WTC11 (cell line): Measurements from ENCODE around the gene KEAP1. TPM values are rescaled to one million over a fixed set of nuclear protein-coding genes. Genes with fewer than 3 reads are reported as not detected.

Source experiments
- ATAC-seq: fragments of 200-7000 bp; cut with Tn5 transposase; 2 replicates; pipeline ENCODE4 v1.10.0; 2021; ENCODE audit warnings: mild to moderate bottlenecking, moderate library complexity
- CTCF ChIA-PET: fragments of 300-600 bp; sonication (Branson Sonifier 250); formaldehyde crosslinking; loops from one replicate; lab custom pipeline; 2021; ENCODE audit warnings: antibody characterized with exemption; lab: Charles Lee
- POLR2A ChIA-PET: fragments of 350-600 bp; sonication (Branson Sonifier 250); formaldehyde crosslinking; loops from one replicate; lab custom pipeline; 2021; ENCODE audit warnings: antibody characterized with exemption; lab: Charles Lee
- DNase-seq: peaks from one replicate; pipeline ENCODE4 v3.0.0; 2021; ENCODE audit warnings: low spot score
- H3K27ac Mint-ChIP-seq: 2 replicates; pipeline ENCODE4 v1.8.0; 2021; ENCODE audit warnings: mixed read lengths
- H3K27me3 Mint-ChIP-seq: 2 replicates; pipeline ENCODE4 v1.8.0; 2021; ENCODE audit warnings: low read depth, mild to moderate bottlenecking, moderate library complexity, mixed read lengths
- H3K36me3 Mint-ChIP-seq: 2 replicates; pipeline ENCODE4 v1.8.0; 2021; ENCODE audit warnings: mixed read lengths
- H3K4me1 Mint-ChIP-seq: 2 replicates; pipeline ENCODE4 v1.8.0; 2022; ENCODE audit warnings: mixed read lengths
- H3K4me3 Mint-ChIP-seq: 2 replicates; pipeline ENCODE4 v1.8.0; 2021; ENCODE audit warnings: mild to moderate bottlenecking, moderate library complexity, mixed read lengths
- H3K9me3 Mint-ChIP-seq: 2 replicates; pipeline ENCODE4 v1.8.0; 2021; ENCODE audit warnings: mixed read lengths
- AFF4 ChIP-seq: sonication (generic); formaldehyde crosslinking; IDR thresholded peaks from 2 replicates; pipeline ENCODE4 v1.8.1; 2023; ENCODE audit warnings: mild to moderate bottlenecking, missing genetic modification reagents, borderline replicate concordance
- E2F5 ChIP-seq: sonication (generic); formaldehyde crosslinking; IDR thresholded peaks from 2 replicates; pipeline ENCODE4 v1.8.1; 2022; ENCODE audit warnings: mild to moderate bottlenecking, moderate library complexity, missing genetic modification reagents
- FOXJ3 ChIP-seq: sonication (generic); formaldehyde crosslinking; IDR thresholded peaks from 2 replicates; pipeline ENCODE4 v1.9.0; 2021; ENCODE audit warnings: missing genetic modification reagents, mild to moderate bottlenecking, borderline replicate concordance
- FOXK1 ChIP-seq: sonication (generic); formaldehyde crosslinking; IDR thresholded peaks from 2 replicates; pipeline ENCODE4 v1.8.0; 2022; ENCODE audit warnings: mild to moderate bottlenecking, moderate library complexity, missing genetic modification reagents
- FOXP1 ChIP-seq: sonication (generic); formaldehyde crosslinking; IDR thresholded peaks from 2 replicates; pipeline ENCODE4 v1.8.0; 2022; ENCODE audit warnings: missing genetic modification reagents, mild to moderate bottlenecking, moderate library complexity, borderline replicate concordance
- IRF2 ChIP-seq: sonication (generic); formaldehyde crosslinking; IDR thresholded peaks from 2 replicates; pipeline ENCODE4 v1.8.0; 2022; ENCODE audit warnings: low read depth, missing genetic modification reagents, borderline replicate concordance
- JAZF1 ChIP-seq: fragments of 250-450 bp; sonication (Bioruptor Pico); IDR thresholded peaks from 2 replicates; pipeline ENCODE4 v1.9.0; 2021; ENCODE audit warnings: moderate library complexity, mild to moderate bottlenecking, inconsistent platforms
- KAT7 ChIP-seq: sonication (generic); formaldehyde crosslinking; IDR thresholded peaks from 2 replicates; pipeline ENCODE4 v1.8.1; 2023; ENCODE audit warnings: missing genetic modification reagents, mild to moderate bottlenecking, borderline replicate concordance
- NFYB ChIP-seq: sonication (generic); formaldehyde crosslinking; conservative IDR thresholded peaks from 2 replicates; pipeline ENCODE4 v1.8.0; 2022; ENCODE audit warnings: low read depth, missing genetic modification reagents
- NR1H2 ChIP-seq: sonication (generic); formaldehyde crosslinking; IDR thresholded peaks from 2 replicates; pipeline ENCODE4 v1.9.0; 2021; ENCODE audit warnings: mild to moderate bottlenecking, moderate library complexity, missing genetic modification reagents
- PRDM15 ChIP-seq: sonication (generic); formaldehyde crosslinking; IDR thresholded peaks from 2 replicates; pipeline ENCODE4 v1.8.0; 2022; ENCODE audit warnings: missing genetic modification reagents
- RORB ChIP-seq: fragments of 250-450 bp; sonication (Bioruptor Pico); IDR thresholded peaks from 2 replicates; pipeline ENCODE4 v1.9.0; 2021; ENCODE audit warnings: mild to moderate bottlenecking
- SMAD4 ChIP-seq: sonication (generic); formaldehyde crosslinking; IDR thresholded peaks from 2 replicates; pipeline ENCODE4 v1.8.0; 2022; ENCODE audit warnings: mild to moderate bottlenecking, missing genetic modification reagents
- SOX15 ChIP-seq: fragments of 250-450 bp; sonication (Bioruptor Pico); IDR thresholded peaks from 2 replicates; pipeline ENCODE4 v1.9.0; 2021; ENCODE audit warnings: mild to moderate bottlenecking
- TEAD1 ChIP-seq: sonication (generic); formaldehyde crosslinking; IDR thresholded peaks from 2 replicates; pipeline ENCODE4 v1.8.0; 2022; ENCODE audit warnings: mild to moderate bottlenecking, missing genetic modification reagents
- ZBTB21 ChIP-seq: sonication (generic); formaldehyde crosslinking; IDR thresholded peaks from 2 replicates; pipeline ENCODE4 v1.8.1; 2023; ENCODE audit warnings: mild to moderate bottlenecking, missing genetic modification reagents, borderline replicate concordance
- ZNF219 ChIP-seq: sonication (generic); formaldehyde crosslinking; IDR thresholded peaks from 2 replicates; pipeline ENCODE4 v1.8.0; 2023; ENCODE audit warnings: missing genetic modification reagents, mild to moderate bottlenecking, borderline replicate concordance
- ZNF263 ChIP-seq: sonication (generic); formaldehyde crosslinking; IDR thresholded peaks from 2 replicates; pipeline ENCODE4 v1.8.1; 2022; ENCODE audit warnings: low read depth, mild to moderate bottlenecking, moderate library complexity, missing genetic modification reagents
- ZNF423 ChIP-seq: fragments of 250-450 bp; sonication (Bioruptor Pico); IDR thresholded peaks from 2 replicates; pipeline ENCODE4 v2.1.2; 2022; ENCODE audit warnings: mild to moderate bottlenecking, moderate library complexity
- total RNA-seq: library from RNA; stranded (reverse); gene quantifications from 3 replicates; pipeline ENCODE4 v1.2.3, GENCODE V29; 2021

Gene KEAP1
- total RNA-seq, 1 experiment from 2014 or later = 68.7 TPM

- TF ChIP-seq PRDM15 (CRISPR knock-in tag) = no peak
- TF ChIP-seq RORB (CRISPR knock-in tag) = no peak
- no peak for TF ChIP-seq NR1H2 (CRISPR knock-in tag)
- TF ChIP-seq NFYB = no peak
- no peak for TF ChIP-seq JAZF1 (CRISPR knock-in tag)
- no peak for TF ChIP-seq IRF2 (CRISPR knock-in tag)
- no peak for TF ChIP-seq AFF4 (CRISPR knock-in tag)
These were observed 18.5 kb upstream of the KEAP1 start (continued) for GRCh38 chr19:10521461-10522171.

GRCh38 chr19:10520652-10521318 is 17.6 kb upstream of the KEAP1 start:
- ATAC-seq (no peak), DNase-seq (no peak)
- CTCF ChIA-PET = interaction anchor here (0.7 to 4.4 kb wide), 4 partner anchors 10 to 31 kb away, joined by 3 to 15 read pairs (median 12); no protein-coding TSS in a partner anchor
- H3K27ac Mint-ChIP-seq = no peak overlapping the region
- TF ChIP-seq SOX15 = no peak
- TF ChIP-seq E2F5 (CRISPR knock-in tag) = no peak
- no peak for TF ChIP-seq ZNF263
- TF ChIP-seq ZBTB21 (CRISPR knock-in tag) = no peak
- TF ChIP-seq ZNF423 = no peak
- no peak for TF ChIP-seq RORB (CRISPR knock-in tag)
- no peak for TF ChIP-seq FOXP1 (CRISPR knock-in tag)
- TF ChIP-seq KAT7 (CRISPR knock-in tag) = no peak
- no peak for TF ChIP-seq SMAD4 (CRISPR knock-in tag)
- no peak for TF ChIP-seq FOXK1
- no peak for TF ChIP-seq AFF4 (CRISPR knock-in tag)
- TF ChIP-seq FOXJ3 (CRISPR knock-in tag) = no peak
- TF ChIP-seq TEAD1 (CRISPR knock-in tag) = no peak
- TF ChIP-seq ZNF219 (CRISPR knock-in tag) = no peak
- no peak overlapping the region for H3K4me3 Mint-ChIP-seq
- peaks cover 26% of the 10 kb centered on the region for H3K4me1 Mint-ChIP-seq
- no peaks in the 10 kb centered on the region for H3K36me3 Mint-ChIP-seq
- POLR2A ChIA-PET = interaction anchor here (0.6 to 1.1 kb wide), 2 partner anchors 13 to 47 kb away, joined by 3 to 4 read pairs; no protein-coding TSS in a partner anchor
- no peaks in the 10 kb centered on the region for H3K9me3 Mint-ChIP-seq
- peaks cover 40% of the 10 kb centered on the region for H3K27me3 Mint-ChIP-seq
